Posterior cingulate gyrus (tissue), 11 donors: ENCODE data around the gene CLEC2B.

Experiments
- DNase-seq, 10 donors: peaks; one replicate each; pipeline versions ENCODE4 v3.0.0 to v3.0.0-alpha.2; 2020 to 2021; ENCODE audit warnings: mixed read lengths in 3 of 10
- intact Hi-C: fragments of 100-400 bp; cut with DNase I; formaldehyde crosslinking; loops from one replicate; pipeline ENCODE4 v1.15.1; 2023

CLEC2B gene

DNA sequence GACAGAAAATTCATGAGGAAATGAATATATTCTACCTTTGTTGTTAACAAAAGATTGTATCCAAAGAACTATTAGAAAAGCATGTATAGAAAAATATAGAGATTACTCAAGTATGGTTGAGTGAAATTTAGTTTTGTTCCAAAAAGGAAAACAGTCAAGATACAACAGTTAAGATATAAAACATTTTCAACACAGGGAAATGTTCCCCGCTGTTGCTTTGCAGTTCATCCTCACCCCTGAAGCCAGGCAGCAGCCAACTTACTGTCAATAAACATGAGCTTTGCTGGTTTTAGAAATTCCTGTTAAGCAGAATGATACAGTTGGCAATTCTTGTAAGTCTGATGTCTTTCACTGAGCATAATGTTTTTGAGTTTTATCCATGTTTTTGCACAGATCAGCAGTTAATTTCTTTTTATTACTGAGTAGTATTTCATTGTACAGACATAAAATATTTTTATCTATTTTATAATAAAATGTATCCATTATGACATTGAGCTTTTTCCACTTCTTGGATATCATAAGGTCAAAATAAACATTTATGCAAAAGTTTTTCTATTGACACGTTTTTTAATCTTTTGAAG, 1.2 kb upstream of the CLEC2B start:
- intact Hi-C loops: no loop called here
- no peak for DNase-seq

DNA sequence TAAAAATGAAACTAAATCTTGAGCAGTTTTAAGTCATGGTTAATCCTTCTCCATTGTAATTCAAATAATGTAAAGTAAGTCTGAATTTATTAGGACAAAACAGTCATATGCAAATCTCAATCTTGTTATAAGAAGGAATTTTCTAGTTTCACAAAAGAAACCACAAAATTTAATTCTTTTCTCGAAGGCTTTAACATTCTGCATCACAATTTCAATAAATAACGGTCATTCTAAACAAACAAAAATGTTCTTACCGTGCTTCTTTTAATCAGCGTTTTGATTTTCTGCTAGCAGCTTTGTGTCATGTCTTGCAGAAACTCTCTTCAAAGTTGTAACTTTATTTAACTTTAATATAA, 225 bp downstream of the CLEC2B start:
- DNase-seq: no peak
- intact Hi-C loops: no loop called here

DNA sequence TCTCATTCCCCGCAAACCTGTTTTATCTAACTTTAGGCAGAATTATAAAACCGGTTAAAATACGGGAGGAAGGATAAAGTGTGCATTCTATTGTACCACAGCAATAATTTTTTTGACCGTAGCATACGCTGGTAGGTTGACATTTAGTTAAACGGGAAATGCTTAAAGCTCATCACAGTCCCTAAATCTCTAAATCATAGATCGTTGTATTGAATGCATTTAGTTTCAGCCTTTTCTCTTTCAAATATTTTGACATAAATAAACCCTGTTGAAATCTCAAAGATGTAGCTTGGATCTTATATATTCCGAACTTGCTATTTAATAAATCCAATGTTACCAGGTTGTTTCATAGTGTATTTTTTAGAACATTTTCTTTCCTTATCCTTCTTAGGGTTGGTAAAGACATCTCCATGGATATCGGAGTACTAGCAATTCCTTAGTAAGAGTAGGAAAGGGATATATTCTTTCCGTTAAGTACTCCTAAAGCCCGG, 798 bp downstream of the CLEC2B start:
- intact Hi-C loops: no loop called here
- DNase-seq: no peak

DNA sequence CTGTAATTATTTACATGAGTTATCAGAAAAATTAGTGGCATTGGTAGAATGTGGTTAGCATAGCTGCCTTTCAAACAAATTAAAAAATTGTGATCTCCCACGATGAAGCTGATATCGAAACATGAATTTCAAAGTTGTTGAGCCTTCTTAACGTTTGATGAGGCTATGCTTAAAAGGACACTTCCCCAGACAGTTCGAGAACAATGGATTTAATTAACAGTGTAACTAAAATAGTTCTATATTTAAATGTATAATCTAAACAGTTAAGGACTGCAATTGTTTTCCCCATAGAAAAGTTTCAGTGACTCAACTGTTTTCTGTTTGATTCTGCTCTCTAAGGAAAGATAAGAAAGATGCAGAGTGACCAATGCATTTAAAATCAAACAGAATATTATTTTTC, 1.6 kb downstream of the CLEC2B start:
- intact Hi-C loops: no loop called here
- no peak for DNase-seq

DNA sequence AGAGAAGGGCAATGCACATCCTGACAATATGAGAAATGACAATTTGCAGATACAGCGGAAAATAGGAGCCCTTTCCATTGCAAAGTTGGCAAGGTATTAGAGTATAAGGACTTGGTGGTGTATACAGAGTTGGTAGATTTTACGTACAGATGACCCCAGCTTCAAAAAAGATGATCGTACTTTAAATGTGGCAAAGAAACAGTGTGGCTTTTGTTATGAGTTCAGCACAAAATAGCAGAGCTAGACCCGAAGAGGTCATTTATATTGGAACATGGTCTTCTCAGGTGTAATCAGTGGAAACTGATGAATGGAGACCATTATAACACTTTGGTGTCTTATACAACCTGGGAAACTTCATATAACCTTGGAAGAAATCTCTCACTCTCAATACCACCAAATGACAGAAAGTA, 2.3 kb downstream of the CLEC2B start:
- intact Hi-C loops: no loop called here
- DNase-seq: no peak

DNA sequence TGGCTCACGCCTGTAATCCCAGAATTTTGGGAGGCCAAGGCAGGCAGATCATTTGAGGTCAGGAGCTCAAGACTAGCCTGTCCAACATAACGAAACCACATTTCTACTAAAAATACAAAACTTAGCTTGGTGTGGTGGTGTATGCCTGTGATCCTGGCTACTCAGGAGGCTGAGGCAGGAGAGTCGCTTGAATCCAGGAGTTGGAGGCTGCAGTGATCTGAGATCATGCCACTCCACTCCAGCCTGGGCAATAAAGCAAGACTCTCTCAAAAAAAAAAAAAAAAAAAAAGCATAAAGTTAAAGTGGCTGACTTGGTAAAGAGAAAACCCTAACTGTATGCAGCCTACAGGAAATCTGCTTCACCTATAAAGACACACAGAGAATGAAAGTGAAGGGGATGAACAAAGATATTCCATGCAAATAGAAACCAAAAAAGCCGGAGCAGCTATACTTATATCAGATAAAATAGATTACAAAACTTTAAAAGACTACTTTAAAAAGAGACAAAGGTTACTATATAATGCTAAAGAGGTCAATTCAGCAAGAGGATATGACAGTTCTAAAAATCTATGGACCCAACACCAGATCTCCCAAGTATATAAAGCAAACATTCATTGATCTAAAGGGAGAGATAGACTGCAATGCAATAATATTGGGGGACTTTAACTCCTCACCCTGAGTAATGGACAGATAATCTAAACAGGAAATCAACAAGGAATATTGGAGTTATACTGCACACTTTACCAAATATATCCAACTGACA, 4.1 kb downstream of the CLEC2B start:
- DNase-seq: no peak
- intact Hi-C loops: no loop called here

DNA sequence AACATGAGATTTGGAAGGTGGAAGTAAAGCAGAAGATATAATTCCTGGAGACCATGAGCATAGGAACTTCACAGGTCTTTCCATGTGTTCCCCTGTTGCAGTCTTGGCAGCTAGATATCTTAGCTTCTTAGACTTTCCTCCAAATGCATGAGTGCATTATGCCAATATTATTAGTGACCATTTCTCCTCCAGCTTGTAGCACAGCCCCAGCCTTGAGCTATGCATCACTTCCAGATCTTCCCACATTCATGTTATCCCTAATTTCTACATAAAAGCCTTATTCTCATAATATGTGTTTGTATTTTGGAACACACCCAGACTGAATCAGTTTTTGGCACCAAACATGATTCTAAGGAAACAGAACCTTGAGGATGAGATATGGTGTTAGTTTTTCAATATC, 11.0 kb downstream of the CLEC2B start:
- DNase-seq: no peak
- intact Hi-C loops: no loop called here

DNA sequence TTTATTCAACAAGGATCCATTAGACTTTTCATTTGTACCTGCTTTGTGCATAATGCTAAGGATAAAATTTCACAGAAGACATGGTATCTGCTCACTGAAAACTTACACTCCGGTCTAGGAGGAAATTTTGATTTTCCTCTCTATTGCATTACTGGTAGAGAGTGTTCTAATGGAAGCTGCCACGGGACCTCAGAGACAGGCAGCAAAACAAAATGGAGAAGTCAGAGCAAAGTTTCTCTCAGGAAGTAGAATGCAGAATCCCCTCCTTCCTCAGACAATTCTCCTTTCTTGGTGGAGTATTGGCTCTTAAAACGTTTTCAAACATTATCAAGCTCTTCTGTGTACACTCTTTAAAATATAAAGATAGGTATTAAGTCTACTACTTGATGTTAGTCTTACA, 12.3 kb downstream of the CLEC2B start:
- intact Hi-C loops: no loop called here
- DNase-seq: no peak

DNA sequence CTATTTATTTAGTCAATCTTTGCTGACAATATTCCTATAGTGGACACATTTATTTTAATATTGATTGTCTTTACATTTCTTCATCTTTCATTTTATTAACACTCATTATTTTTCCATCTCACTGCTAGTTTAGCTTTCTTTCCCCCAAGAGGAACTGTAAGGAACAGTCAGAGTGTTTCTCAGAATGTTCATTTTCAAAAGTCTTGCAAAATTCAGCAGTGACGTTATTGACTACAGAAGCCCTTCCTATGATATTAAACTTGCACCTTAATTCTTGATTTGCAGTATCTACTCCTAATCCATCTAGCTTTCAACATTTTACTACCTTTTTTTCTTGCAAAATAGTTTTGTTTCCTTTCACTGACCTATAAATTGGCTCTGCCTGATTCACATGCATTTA, 13.0 kb downstream of the CLEC2B start:
- intact Hi-C loops: no loop called here

DNA sequence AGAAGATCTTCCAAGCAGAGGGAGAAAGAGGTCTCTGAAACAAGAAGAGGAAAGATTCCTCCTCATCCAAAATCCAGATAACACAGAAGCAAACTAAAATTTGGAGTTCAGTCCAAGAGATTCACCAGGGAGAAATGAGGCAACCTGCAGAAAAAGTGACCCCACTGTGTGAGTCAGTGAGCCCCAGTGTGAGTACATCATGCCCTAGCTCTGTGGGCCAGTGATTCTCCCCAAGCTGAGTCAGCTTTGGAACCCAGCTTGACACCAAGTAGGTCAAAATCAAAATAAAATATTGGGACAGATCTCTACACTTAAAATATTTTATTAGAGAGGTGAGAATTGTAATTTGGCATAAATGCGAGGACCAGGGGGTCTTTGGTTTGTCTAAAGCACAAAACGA, 17.2 kb downstream of the CLEC2B start:
- intact Hi-C loops: no loop called here
- no peak for DNase-seq

More for the DNA sequence above, 13.0 kb downstream of the CLEC2B start:
- DNase-seq: no peak

DNA sequence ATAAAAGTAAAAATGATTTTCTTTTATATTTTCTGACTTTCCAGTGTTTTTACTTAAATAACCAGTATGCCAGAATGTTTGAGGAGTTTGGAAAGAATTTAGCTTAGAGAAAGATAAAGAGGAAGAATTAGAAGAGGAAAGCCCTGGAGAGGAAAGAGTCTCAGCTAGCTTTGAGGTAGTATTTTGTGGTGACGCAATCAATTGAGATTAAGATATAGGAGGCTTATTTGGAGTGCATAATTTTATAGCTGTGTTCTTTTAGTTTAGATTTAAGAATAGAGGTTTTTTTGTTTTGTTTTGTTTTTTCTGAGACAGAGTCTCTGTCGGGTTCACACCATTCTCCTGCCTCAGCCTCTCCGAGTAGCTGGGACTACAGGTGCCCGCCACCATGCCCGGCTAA, 18.1 kb downstream of the CLEC2B start:
- intact Hi-C loops: no loop called here
- DNase-seq: no peak

DNA sequence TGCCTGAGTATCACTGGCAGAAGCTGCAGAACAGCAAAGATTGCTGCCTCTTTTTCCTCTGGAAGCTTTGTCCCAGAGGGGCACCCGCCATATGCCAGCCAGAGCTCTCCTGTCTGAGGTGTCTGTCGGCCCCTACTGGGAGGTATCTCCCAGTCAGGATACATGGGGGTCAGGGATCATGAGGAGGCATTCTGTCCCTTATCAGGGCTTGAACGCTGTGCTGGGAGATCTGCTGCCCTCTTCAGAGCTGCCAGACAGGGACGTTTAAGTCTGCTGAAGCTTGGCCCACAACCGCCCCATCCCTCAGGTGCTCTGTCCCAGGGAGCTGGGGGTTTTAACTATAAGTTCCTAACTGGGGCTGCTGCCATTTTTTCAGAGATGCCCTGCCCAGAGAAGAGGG, 20.3 kb downstream of the CLEC2B start:
- DNase-seq: peak in 2 of 10 donors; percentile 53 to 56
- intact Hi-C loops: no loop called here

DNA sequence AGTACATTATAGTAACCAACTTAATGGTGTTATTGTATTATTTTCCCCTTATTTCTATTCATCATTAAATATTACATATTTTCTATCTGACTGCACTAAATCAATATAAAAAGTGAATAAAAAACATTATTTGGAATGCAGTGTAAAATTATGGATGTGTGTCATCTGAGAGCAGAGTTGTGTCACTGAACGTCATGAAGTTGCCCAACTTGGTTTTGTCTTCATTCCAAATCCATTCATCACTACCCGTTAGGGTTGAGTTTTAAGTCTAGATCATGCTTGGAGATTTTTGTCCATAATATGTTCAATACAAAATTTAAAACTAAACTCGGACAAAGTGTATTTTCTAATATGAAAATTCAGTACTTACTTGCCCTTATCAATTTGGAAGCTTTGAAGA, 25.7 kb downstream of the CLEC2B start:
- no peak for DNase-seq
- intact Hi-C loops: no loop called here

DNA sequence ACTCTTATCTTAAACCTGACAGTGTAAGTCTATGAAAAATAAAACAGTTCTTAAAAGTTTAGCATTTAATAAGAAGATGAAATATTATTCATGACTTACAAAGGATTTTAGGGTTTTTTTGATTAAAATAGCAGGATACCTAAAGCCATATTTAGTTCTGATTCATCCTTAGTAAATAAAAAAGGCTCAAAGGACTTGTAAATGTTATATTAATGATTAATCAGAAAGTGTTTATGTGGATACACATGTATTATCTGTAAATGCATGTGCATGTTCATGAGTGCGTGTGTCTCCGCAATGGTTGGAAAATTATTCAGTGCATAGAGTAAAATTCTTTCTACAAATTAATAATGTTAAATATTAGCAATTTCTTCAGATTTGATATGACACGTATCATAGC, 37.4 kb downstream of the CLEC2B start:
- no peak for DNase-seq
- intact Hi-C loops: no loop called here

DNA sequence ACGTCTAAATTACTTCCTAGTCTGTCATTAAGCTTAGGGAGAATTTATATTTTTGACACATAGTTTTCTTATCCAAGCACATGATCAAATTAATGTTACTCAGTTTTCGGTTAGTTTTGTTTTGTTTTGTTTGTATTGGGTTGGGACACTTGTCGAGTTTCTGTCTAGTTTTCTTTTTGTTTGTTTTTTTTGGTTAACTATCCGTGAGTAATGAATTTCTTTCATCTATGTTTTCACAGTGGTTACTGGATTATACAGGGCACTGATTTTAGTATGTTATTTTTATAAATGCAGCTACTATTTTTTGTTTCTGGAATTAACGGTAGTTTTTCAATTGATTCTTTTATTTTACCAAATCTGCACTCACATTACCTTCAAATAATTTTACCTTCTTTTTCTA, 39.2 kb downstream of the CLEC2B start:
- intact Hi-C loops: no loop called here
- no peak for DNase-seq

DNA sequence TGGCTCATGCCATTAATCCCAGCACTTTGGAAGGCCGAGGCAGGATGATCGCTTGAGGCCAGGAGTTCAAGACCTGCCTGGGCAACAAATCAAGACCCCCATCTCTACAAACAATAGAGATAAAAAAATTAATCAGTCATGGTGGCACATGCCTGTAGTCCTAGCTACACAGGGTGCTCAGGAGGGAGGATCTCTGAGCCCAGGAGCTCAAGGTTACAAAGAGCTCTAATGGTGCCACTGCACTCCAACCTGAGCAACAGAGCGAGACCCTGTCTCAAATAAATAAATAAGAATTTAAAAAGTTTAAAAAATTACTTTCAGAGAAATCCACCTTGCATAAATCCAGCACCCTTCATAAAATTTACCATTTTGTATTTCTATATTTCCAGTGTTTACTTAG, 39.7 kb downstream of the CLEC2B start:
- DNase-seq: no peak
- intact Hi-C loops: no loop called here

DNA sequence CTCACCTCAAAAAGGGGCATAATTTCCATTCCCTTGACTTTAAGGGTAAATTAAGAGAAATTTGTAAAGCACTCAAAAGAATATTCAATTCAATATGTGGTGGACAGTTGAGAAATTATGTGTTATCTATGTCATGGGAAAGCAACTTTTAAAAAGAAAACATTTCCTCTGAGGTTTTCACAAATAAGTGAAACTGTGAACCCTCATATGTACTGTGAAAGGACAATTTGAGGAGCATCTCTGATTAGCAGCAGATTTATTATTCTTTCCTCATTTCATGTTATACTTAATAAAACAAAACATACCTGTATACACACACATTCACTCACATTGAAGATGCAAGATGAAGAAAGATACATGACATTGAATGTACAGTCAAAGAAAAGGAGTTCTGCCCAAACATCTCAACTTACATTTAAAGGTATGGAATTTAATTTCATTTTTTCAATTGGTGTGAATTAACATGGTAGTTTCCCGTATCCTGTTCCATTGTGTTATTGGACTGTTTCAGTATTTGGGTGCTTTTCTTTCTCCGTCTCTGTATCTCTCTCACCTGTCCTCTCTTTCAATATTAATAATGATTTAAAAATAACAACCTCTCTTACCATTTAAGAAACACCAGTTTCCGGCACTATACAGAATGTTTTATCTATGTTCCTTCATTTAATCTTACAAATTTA, 41.8 kb downstream of the CLEC2B start, which contains the start of gene KLRF1:
Gene KLRF1, plus strand, starts transcription at position 273 of the 680 bp plus-strand sequence. Its CDS starts 64 bp downstream, at position 337.
- intact Hi-C loops: no loop called here

DNA sequence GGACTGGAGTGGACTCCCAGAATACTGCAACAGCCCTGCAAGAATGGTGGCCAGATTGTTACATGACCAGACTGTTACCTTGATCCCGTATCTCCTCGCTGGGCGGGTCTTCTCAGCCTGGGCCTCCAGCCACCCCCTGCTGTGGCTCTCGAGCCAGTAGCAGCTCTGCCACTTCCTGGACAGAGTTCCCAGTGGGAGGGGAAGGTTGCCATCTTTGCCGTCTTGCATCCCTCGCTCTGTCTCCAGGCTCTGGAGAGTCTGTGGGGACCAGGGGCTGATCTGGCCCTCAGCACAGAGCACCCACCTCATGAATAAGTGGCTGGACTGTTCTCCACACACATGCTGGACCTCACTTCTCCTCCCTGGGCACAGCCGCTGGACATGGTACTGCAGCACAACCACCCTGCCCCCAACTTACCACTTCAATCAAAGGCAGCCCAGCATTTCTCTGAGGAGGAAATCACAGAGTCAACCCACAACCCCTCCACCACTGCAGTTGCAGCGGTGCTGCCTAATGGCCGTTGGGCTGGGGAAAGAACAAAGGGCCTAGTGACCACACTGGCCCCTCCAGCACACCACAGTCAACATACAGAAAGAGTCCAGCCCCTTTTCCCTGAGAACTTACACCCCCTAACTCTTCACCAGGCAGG, 48.7 kb downstream of the CLEC2B start:
- DNase-seq: no peak
- intact Hi-C loops: no loop called here

More for the DNA sequence above, 41.8 kb downstream of the CLEC2B start, which contains the start of gene KLRF1:
- DNase-seq: no peak

DNA sequence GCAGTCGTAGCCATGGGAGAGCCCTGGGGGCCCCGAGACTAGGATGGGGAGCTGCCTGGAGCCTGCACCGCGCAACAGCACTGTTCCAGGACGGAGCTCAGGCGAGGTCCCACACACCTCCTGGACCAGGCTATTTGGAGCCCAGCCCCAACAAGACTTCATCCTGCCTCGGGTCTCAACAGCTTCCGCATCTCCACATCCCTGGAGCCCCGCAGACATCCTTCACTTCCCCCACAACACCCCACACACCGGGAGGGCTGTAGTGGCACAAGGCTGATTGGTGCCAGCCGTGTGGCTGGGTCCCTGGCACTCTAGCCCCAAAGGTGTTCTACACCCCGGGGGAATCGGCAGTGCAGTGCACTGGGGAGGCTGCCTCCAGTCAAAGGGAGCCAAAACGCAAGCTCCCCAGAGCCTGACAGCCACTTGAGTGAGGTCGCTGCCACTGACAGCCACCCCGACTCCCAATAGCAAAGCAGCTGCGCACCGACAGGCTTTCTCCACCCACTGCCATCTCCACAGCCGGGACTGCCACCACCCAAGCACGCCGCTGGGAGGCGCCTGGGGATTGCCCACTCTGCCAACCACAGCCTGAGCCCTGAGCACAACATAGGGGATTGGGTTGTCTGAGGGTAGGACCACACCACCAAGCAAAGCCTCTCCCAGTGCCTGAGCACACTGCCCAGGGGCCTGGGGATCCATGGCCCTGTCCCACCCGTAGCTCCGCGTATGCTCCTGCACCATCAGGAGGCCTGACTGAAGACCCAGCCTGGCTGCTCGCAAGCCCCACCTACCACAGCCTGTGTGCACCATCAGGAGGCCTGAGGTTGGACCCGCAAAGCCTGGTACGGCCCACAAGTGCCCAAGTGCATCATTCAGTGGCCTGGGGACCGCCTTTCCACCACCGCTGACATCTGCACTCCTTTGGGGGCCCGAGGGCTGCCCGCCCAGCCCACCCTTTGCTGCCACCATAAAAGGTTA, 55.0 kb downstream of the CLEC2B start:
- DNase-seq: peak in 9 of 10 donors; percentile 33 to 94 (median 62)
- intact Hi-C loops: no loop called here

DNA sequence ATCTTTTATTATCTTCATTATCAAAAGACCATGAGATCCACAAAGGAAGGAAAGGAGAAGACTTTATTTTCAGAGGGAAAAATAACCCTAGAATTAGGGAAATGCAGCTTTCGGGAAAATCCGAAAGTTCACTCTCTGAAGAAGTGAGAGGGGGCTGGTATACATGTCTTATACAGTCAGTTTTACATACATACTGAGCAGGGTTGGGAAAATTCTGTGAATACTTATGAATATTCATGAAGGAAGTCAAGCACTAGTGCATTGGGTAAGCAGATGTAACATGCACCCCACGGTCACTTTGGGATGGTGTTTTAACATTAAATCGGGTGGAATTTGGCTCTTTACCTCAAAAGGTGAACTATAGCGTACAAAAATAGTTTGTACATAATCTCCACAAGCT, 57.5 kb downstream of the CLEC2B start:
- intact Hi-C loops: no loop called here

More for the DNA sequence above, 57.5 kb downstream of the CLEC2B start:
- DNase-seq: no peak
